ENCODE measurements around the gene BMAL1. TPM values are rescaled to one million over a fixed set of nuclear protein-coding genes. Genes with fewer than 3 reads are reported as not detected.

The BMAL1 gene
- total and polyA plus RNA-seq, 2 of the 8 experiments (the other 6 are each of a cell fraction or from before 2014, with no cell fraction given), result 6.8 to 6.9 TPM

- no peak for TF ChIP-seq ATF3 (IDR thresholded peaks at IDR 0.05; ENCODE audit: insufficient read depth, low read depth, low read length)
- no peak for TF ChIP-seq USF2 (IDR thresholded peaks at IDR 0.05; ENCODE audit: low read length)
- TF ChIP-seq RNF2 (IDR thresholded peaks at IDR 0.05; ENCODE audit: borderline replicate concordance, low read depth, low read length, missing control alignments, poor library complexity, severe bottlenecking), result no peak
- no peak for TF ChIP-seq YY1 (IDR thresholded peaks at IDR 0.05; ENCODE audit: low read depth, low read length)
- no peak for TF ChIP-seq CTBP2 (IDR thresholded peaks at IDR 0.05; ENCODE audit: borderline replicate concordance, insufficient read depth, insufficient read length, low read length)
Measured at GRCh38 chr11:13429288-13429687, 151.7 kb downstream of the BMAL1 start (continued).

Data from H1 (cell line).